ENCODE measurements around the gene ATP6V0E1. TPM values are rescaled to one million over a fixed set of nuclear protein-coding genes. Genes with fewer than 3 reads are reported as not detected.
A peak's percentile ranks its signal among the peaks of the same experiment; 100 is the strongest.

ATP6V0E1 gene
- 100 to 1,000 TPM; 105 to 117 TPM for total RNA-seq

DNA sequence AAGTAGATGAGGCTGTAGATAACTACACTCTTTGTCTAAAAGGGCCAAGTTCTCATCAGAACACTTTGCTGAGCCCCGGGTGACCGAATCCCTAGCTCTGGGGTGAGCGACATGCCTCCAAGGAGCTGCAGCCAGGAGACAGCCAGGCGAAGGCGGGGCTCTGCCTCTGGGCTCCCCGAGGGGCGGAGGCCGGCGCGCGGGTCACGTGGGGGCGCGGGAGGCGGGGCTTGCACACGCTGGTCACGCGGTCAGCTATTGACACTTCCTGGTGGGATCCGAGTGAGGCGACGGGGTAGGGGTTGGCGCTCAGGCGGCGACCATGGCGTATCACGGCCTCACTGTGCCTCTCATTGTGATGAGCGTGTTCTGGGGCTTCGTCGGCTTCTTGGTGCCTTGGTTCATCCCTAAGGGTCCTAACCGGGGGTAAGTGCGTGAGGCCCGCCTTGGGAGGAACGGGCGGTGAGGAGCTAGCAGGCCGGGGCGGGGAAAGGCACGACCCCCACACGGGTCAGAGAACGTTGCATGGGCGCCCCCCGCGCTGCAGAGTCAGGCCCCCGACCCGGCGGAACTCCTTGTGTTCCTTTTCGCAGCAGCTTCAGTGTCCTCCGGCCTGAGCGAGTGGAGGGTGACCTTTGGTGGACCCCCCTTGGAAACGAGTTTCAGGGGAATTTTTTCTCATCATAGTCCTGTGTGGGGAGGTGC is at the start of gene ATP6V0E1:
Gene ATP6V0E1, plus strand, starts transcription at position 230 of the 702 bp plus-strand sequence. Its CDS starts 90 bp downstream, at position 320.
- ATAC-seq (replicated peaks in 1 of 2): peak; percentile 94 to 95
- peak within 1 kb of the TSS; percentile 97 for H3K27ac Mint-ChIP-seq
- H3K9me3 Mint-ChIP-seq: no peaks in the 10 kb centered on the region
- peaks cover 4 to 17% of the 10 kb centered on the region in 2 donors for H3K36me3 Mint-ChIP-seq (ENCODE audit: insufficient read depth in 2 of 2)
- H3K27me3 Mint-ChIP-seq (ENCODE audit: low read depth): no peaks in the 10 kb centered on the region
- peak within 1 kb of the TSS; percentile 84 to 91 for H3K4me3 Mint-ChIP-seq
- H3K4me1 Mint-ChIP-seq (ENCODE audit: low read depth): peaks cover 41% of the 10 kb centered on the region
- DNase-seq: peak; percentile 97 to 98

DNA sequence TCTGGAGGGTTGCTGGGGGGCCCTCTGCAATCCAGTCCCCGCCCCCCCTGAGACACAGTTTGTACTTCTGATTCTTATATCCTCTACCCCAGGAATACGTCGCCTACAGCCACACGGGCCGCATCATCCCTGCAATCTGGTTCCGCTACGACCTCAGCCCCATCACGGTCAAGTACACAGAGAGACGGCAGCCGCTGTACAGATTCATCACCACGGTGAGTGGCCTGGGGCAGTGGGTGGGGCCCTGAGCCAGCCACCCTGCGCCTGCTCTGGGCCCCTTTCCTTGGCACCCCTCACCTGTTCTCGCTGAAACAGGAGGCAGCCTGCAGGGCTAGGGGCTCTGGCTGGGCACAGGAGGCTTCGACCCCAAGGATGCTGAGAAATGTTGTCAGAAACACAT is 48.5 kb upstream of the ATP6V0E1 start:
- ATAC-seq (replicated peaks in 1 of 2): no peak
- H3K9me3 Mint-ChIP-seq: no peaks in the 10 kb centered on the region
- peaks cover 0 to 2% of the 10 kb centered on the region in 2 donors for H3K36me3 Mint-ChIP-seq (ENCODE audit: insufficient read depth in 2 of 2)
- no peak for DNase-seq
- H3K27me3 Mint-ChIP-seq (ENCODE audit: low read depth): no peaks in the 10 kb centered on the region
- H3K4me1 Mint-ChIP-seq (ENCODE audit: low read depth): peaks cover 5% of the 10 kb centered on the region
- H3K4me3 Mint-ChIP-seq: no peak overlapping the region
- H3K27ac Mint-ChIP-seq: no peak overlapping the region

DNA sequence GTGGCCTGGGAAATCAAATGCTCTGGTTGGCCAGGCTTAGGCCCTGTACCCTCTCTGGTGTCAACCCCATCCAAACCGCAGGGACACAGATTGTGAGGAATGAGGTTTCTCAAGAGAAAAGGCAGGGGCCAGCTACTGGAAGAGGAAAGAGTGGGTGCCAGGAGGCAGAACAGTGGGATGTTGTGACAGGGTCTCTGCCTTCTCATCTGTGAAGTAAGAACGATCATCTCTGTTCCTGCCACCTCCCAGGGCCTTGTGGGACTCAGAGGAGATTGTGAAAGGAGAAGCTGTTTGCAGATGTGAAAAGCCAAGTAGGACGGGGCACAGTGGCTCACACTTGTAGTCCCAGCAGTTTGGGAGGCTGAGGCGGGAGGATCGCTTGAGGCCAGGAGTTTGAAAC is 47.2 kb upstream of the ATP6V0E1 start:
- Mint-ChIP-seq H3K9me3 (no peaks in the 10 kb centered on the region), H3K4me1 (ENCODE audit: low read depth) (peaks cover 5% of the 10 kb centered on the region), H3K27me3 (ENCODE audit: low read depth) (no peaks in the 10 kb centered on the region), H3K36me3 (ENCODE audit: insufficient read depth in 2 of 2) (peaks cover 0 to 2% of the 10 kb centered on the region in 2 donors), H3K4me3 (no peak overlapping the region), H3K27ac (no peak overlapping the region)
- no peak for ATAC-seq (replicated peaks in 1 of 2)
- DNase-seq: no peak

DNA sequence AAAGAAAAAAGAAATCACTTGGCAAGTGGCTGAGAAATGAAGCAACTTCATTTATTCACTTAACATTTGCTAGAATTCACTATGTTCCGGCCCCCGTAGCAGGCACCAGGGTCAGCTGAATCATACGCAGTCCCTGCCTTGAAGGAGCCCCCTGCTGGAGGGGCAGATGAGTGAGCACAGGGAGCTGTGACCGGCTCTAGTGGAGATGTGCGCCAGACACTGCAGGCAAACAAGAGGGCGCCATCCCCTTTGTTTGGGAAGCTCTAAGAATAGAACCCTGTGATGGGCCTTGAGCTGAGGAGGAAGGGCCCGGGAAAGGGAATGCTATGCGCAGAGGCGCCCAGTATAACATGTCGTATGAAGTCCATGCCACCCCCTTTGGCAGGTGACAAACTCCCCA is 44.5 kb upstream of the ATP6V0E1 start:
- no peaks in the 10 kb centered on the region for H3K9me3 Mint-ChIP-seq
- peak; percentile 21 to 40 for ATAC-seq (replicated peaks in 1 of 2)
- H3K4me1 Mint-ChIP-seq (ENCODE audit: low read depth): no peaks in the 10 kb centered on the region
- H3K36me3 Mint-ChIP-seq (ENCODE audit: insufficient read depth in 2 of 2): peaks cover 0 to 6% of the 10 kb centered on the region in 2 donors
- no peaks in the 10 kb centered on the region for H3K27me3 Mint-ChIP-seq (ENCODE audit: low read depth)
- H3K27ac Mint-ChIP-seq: no peak overlapping the region
- no peak overlapping the region for H3K4me3 Mint-ChIP-seq
- peak in 1 of 2 donors; percentile 15 for DNase-seq

DNA sequence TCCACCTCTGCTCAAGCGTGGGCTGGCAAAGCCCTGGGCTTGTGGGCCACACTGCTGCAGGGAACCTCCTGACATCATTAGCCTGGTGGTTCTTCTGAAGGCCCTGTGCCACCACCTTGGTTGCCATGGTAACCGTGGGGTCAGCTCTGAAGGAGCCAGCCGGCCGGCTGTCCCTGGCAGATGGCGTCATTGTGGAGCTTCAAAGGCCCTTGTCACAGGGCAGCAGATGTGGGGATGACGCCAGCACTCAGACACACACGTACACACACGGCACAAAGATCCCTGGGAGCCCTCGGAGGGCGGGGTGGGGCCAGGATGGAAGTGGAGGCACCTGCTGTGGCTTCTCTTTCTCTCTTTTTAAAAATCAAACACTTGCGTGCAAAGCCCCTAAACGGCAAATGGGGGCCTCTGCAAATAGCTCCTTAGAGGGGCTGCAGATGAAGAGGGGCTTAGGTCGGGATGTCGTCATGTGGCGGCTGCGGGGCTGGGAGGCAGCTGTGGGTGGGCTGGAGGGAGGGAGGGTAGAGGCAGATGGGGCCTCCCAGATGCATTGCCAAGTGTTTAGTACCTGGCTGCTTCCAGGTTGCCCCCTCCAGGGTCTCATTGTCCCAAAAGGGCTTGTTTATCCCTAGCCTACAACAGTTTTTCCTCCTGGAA is 43.8 kb upstream of the ATP6V0E1 start:
- H3K27me3 Mint-ChIP-seq (ENCODE audit: low read depth): no peaks in the 10 kb centered on the region
- no peak overlapping the region for H3K4me3 Mint-ChIP-seq
- no peak overlapping the region for H3K27ac Mint-ChIP-seq

DNA sequence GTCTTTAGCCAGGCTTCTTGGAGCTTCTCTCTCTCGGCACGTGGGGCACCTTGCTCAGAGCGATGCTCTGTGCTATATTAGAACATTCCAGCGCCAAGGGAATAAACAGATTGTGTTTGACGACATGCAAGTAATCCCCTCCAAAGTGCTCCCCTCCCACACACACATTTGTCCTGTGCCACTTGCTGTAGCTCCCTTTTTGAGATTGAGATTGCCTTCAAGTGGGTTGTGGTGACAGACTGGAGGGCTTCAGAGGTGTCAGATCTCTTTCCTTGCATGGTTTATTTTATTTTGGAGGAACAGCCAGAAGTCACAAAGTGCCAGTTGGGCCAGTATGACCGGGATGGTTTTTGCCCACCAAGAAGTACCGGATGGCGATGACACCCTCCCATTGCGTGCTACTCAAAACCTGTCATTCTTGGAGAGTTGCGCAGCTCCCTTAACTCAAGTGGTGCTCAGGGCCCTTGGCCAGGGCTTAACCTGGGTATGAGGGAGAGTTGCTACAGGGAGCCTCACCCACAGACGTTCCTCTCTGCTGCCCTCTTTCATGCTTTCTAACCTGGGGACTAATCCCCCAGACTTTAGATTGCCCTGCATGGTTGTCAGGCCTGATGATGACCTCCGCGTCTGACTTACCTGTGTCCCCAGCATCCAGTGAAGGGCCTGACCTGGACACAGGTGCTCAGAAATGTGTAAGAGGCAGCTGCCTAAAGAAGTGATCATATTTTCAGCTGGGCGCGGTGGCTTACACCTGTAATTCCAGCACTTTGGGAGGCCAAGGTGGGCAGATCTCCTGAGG is 43.1 kb upstream of the ATP6V0E1 start:
- DNase-seq (no peak), ATAC-seq (replicated peaks in 1 of 2) (no peak)
- no peaks in the 10 kb centered on the region for H3K4me1 Mint-ChIP-seq (ENCODE audit: low read depth)

More for the DNA sequence above, 43.8 kb upstream of the ATP6V0E1 start:
- no peak for DNase-seq
- H3K36me3 Mint-ChIP-seq (ENCODE audit: insufficient read depth in 2 of 2): peaks cover 0 to 4% of the 10 kb centered on the region in 2 donors
- H3K9me3 Mint-ChIP-seq: no peaks in the 10 kb centered on the region
- H3K4me1 Mint-ChIP-seq (ENCODE audit: low read depth): no peaks in the 10 kb centered on the region
- ATAC-seq (replicated peaks in 1 of 2): no peak

DNA sequence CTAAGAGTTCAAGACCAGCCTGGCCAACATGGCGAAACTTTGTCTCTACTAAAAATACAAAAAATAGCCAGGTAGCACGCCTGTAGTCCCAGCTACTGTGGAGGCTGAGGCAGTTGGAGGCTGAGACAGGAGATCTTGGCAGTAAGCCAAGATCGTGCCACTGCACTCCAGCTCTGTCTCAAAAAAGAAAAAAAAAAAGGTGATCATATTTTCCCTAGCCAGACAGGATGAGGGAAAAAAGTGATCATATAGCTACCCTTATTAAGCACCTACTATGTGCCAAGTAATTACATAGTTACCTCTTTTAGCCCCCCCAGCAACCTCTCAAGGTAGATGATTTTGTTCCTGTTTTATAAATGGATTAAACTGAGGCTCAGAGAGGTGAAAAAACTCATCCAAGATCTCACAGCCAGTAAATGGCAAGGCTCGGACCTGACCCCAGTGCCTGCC is 42.5 kb upstream of the ATP6V0E1 start:
- Mint-ChIP-seq H3K36me3 (ENCODE audit: insufficient read depth in 2 of 2) (peaks cover 0 to 4% of the 10 kb centered on the region in 2 donors), H3K9me3 (no peaks in the 10 kb centered on the region), H3K27me3 (ENCODE audit: low read depth) (no peaks in the 10 kb centered on the region), H3K4me1 (ENCODE audit: low read depth) (no peaks in the 10 kb centered on the region), H3K27ac (no peak overlapping the region), H3K4me3 (no peak overlapping the region)
- ATAC-seq (replicated peaks in 1 of 2) (no peak), DNase-seq (no peak)

More for the DNA sequence above, 43.1 kb upstream of the ATP6V0E1 start:
- H3K36me3 Mint-ChIP-seq (ENCODE audit: insufficient read depth in 2 of 2): peaks cover 0 to 4% of the 10 kb centered on the region in 2 donors
- no peak overlapping the region for H3K27ac Mint-ChIP-seq
- H3K9me3 Mint-ChIP-seq: no peaks in the 10 kb centered on the region
- no peak overlapping the region for H3K4me3 Mint-ChIP-seq
- no peaks in the 10 kb centered on the region for H3K27me3 Mint-ChIP-seq (ENCODE audit: low read depth)

DNA sequence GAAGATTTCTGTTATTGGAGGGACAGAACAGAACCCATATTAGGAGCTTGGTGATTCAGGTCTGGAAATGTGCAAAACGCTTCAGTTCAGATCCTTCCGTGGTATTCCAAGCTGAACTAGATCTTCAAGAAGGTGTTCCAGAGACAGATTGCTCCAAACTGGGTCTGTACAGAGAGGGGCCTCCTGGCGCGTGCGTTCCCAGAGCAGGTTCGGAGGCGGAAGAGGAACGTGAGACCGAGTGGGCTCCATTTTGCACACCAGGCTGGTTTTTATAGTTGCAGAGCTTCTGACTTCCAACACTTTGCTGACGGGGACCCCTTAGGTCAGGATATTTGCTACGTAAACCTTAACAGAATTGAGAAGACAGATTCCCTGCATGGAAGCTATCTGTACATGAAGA is 41.0 kb upstream of the ATP6V0E1 start:
- DNase-seq (no peak), ATAC-seq (replicated peaks in 1 of 2) (no peak)
- no peaks in the 10 kb centered on the region for H3K27me3 Mint-ChIP-seq (ENCODE audit: low read depth)
- no peaks in the 10 kb centered on the region for H3K9me3 Mint-ChIP-seq
- H3K27ac Mint-ChIP-seq: no peak overlapping the region
- no peak overlapping the region for H3K4me3 Mint-ChIP-seq
- H3K4me1 Mint-ChIP-seq (ENCODE audit: low read depth): no peaks in the 10 kb centered on the region
- peaks cover 0 to 4% of the 10 kb centered on the region in 2 donors for H3K36me3 Mint-ChIP-seq (ENCODE audit: insufficient read depth in 2 of 2)

DNA sequence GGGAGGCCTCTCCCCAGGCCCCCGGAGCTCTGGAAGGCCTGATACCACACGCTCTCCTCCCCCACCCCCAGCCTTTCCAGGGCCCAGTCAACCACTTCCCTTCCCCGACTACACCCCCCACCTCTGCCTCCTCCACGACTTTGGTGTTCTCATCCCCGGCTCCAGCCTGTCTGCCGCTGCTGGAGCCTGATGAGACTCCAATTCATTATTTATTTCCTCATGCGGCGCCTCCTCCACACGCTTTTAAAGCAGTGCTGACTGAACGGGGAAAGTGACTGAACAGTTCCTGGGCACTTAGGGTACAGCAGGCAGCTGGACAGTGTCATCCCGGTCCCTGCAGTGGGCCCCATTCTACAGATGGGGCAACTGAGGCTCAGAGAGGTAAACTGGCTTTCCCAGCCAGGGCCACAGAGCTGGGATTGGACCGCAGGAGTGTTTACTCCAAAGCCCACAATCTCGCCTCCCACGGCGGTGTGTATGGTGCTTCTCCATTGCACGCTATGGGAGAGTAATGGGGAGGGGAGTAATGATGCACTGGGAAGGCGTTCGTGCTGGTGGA is 40.2 kb upstream of the ATP6V0E1 start:
- no peak for ATAC-seq (replicated peaks in 1 of 2)
- no peaks in the 10 kb centered on the region for H3K27me3 Mint-ChIP-seq (ENCODE audit: low read depth)
- no peaks in the 10 kb centered on the region for H3K9me3 Mint-ChIP-seq
- no peak overlapping the region for H3K4me3 Mint-ChIP-seq
- H3K36me3 Mint-ChIP-seq (ENCODE audit: insufficient read depth in 2 of 2): peaks cover 0 to 4% of the 10 kb centered on the region in 2 donors
- no peak overlapping the region for H3K27ac Mint-ChIP-seq
- no peaks in the 10 kb centered on the region for H3K4me1 Mint-ChIP-seq (ENCODE audit: low read depth)
- DNase-seq: no peak

DNA sequence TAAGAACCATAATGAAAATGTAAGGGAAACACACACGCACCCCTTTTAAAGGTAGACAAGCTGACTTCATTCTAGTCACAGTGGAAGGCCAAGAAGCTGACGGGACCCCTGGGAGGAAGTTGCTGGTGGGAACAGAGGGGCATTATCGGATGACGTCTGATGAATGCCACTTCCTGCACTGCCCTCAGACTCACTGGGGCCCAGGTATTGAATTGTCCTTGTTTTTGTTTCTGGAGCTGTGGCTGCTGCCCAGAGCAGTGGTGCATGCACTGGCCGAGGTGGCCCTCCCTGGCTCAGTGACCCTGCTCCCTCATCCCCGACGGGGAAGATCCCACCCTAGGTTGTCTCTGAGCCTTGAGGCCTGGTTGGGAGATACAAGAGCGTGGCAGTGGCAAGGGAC is 39.7 kb upstream of the ATP6V0E1 start:
- DNase-seq (no peak), ATAC-seq (replicated peaks in 1 of 2) (no peak)
- no peak overlapping the region for H3K27ac Mint-ChIP-seq
- no peaks in the 10 kb centered on the region for H3K27me3 Mint-ChIP-seq (ENCODE audit: low read depth)
- H3K36me3 Mint-ChIP-seq (ENCODE audit: insufficient read depth in 2 of 2): peaks cover 0 to 4% of the 10 kb centered on the region in 2 donors
- no peaks in the 10 kb centered on the region for H3K9me3 Mint-ChIP-seq
- no peak overlapping the region for H3K4me3 Mint-ChIP-seq
- no peaks in the 10 kb centered on the region for H3K4me1 Mint-ChIP-seq (ENCODE audit: low read depth)

DNA sequence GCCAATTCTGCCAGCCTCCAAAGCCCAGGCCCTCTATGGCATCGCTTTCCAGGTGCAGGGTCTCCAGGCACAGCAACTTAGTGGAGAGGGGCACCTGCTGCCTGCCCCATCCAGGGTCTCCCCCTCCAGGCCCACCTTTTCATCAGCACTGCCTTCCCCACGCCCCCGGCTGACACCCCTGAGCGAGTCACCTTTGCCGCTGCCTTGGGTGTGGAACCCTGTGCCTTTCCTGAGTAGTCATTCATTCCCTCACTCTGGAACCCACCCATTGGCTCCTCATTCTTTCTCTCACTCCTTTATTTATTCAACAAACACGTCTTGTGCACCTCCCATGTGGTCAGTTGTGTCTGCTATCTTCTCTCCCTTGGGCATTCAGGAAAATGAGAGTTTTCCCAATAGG is 38.8 kb upstream of the ATP6V0E1 start:
- ATAC-seq (replicated peaks in 1 of 2) (no peak), DNase-seq (no peak)
- H3K4me3 Mint-ChIP-seq: no peak overlapping the region
- H3K9me3 Mint-ChIP-seq: no peaks in the 10 kb centered on the region
- H3K27me3 Mint-ChIP-seq (ENCODE audit: low read depth): no peaks in the 10 kb centered on the region
- no peaks in the 10 kb centered on the region for H3K4me1 Mint-ChIP-seq (ENCODE audit: low read depth)
- H3K27ac Mint-ChIP-seq: no peak overlapping the region
- H3K36me3 Mint-ChIP-seq (ENCODE audit: insufficient read depth in 2 of 2): peaks cover 0 to 4% of the 10 kb centered on the region in 2 donors

DNA sequence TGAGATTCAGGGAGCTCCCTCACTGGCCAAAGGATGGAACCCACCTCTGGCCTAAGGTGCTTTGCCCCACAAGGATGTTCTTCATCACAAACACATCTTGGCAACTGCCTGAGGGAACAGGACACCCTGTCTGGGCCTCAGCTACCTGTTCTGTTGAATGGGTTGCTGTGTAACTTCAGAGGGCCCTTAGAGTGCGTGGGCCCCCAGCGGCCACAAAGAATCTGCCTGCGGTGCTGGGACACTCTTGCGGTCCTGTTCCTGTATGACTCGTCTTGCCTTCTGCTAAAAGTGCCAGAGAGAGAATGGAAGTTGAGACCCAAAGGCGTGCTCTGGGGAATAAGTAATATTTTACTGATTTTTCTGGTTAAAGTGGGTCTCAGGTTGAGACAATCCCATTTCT is 38.4 kb upstream of the ATP6V0E1 start:
- Mint-ChIP-seq H3K27ac (no peak overlapping the region), H3K4me3 (no peak overlapping the region), H3K9me3 (no peaks in the 10 kb centered on the region), H3K36me3 (ENCODE audit: insufficient read depth in 2 of 2) (peaks cover 0 to 4% of the 10 kb centered on the region in 2 donors), H3K27me3 (ENCODE audit: low read depth) (no peaks in the 10 kb centered on the region), H3K4me1 (ENCODE audit: low read depth) (no peaks in the 10 kb centered on the region)
- DNase-seq (no peak), ATAC-seq (replicated peaks in 1 of 2) (no peak)

DNA sequence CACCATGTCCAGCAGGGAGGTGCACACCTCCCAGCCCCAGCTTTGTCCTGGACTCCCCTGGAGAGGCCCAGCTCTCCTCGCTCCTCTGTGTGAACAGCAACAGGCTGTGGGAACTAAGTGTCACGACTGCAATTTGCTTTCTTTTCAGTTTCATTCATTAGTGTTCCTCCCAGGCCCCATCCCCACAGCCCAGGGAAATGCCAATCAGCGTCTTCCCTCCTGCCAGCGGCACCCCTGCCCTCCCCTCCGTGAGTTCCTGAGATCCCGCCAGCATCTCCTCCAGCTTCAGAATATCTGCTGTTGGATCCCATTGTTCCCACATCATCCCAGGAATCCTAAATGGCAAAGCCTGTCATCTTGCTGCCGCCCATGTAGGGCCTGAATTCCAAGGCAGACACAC is 37.4 kb upstream of the ATP6V0E1 start:
- Mint-ChIP-seq H3K27ac (no peak overlapping the region), H3K4me1 (ENCODE audit: low read depth) (no peaks in the 10 kb centered on the region), H3K9me3 (no peaks in the 10 kb centered on the region), H3K27me3 (ENCODE audit: low read depth) (no peaks in the 10 kb centered on the region), H3K36me3 (ENCODE audit: insufficient read depth in 2 of 2) (peaks cover 0 to 4% of the 10 kb centered on the region in 2 donors), H3K4me3 (no peak overlapping the region)
- ATAC-seq (replicated peaks in 1 of 2) (no peak), DNase-seq (no peak)
